Spleen (tissue), 3 donors: ENCODE measurements around the gene SBK3.

Experiments
- POLR2A ChIP-seq, 3 donors: fragments of 450-650 bp; IDR thresholded peaks; one replicate each; pipeline ENCODE4 v1.5.1; 2017; ENCODE audit warnings: antibody characterized with exemption in 3 of 3, mild to moderate bottlenecking in 1 of 3
- POLR2AphosphoS5 ChIP-seq, 3 donors: sonication (generic); formaldehyde crosslinking; IDR thresholded peaks; one replicate each; pipeline ENCODE4 v1.5.1; 2017; ENCODE audit warnings: antibody characterized with exemption in 3 of 3

DNA sequence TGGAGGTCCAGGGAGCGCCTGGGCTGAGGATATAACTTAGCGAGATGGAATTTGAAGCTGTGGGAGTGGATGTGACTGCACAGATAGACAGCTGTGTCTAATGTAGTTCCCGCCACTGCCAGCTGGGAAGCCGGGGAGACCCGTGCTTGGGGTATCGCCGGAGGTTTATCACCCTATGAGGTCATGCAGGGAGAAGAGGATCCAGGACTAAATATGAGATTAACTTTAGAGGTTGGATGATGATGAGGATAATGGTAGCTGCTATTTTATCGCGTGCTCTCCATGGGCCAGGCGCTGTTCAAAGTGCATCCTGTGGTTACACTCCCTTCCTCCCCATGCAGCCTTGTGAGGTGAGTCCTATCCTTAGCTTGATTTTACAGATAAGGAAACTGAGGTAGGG lies 37.2 kb downstream of the SBK3 start:
- TF ChIP-seq POLR2A (IDR thresholded peaks at IDR 0.05) (no peak), POLR2AphosphoS5 (IDR thresholded peaks at IDR 0.05) (no peak)
